Skeletal muscle satellite cell (primary cell): ENCODE measurements around the gene CTDSPL.
A peak's percentile ranks its signal among the peaks of the same experiment; 100 is the strongest.
"Not testable (repeated sequence)": the region's sequence is repeated elsewhere in the genome, so short reads cannot be mapped to it uniquely, and the experiment has no call there.

Source experiments
- H3K27me3 ChIP-seq: 2 replicates; pipeline ENCODE4 v1.7.0; 2013; ENCODE audit warnings: low read length; ENCODE audit not compliant: control insufficient read depth, insufficient read depth
- H3K36me3 ChIP-seq: 2 replicates; pipeline ENCODE4 v1.7.0; 2013; ENCODE audit warnings: mild to moderate bottlenecking, control low read depth, low read length; ENCODE audit not compliant: insufficient read depth
- H3K4me1 ChIP-seq: 2 replicates; pipeline ENCODE4 v1.7.0; 2013; ENCODE audit warnings: low read length; ENCODE audit not compliant: control insufficient read depth, insufficient read depth
- H3K4me2 ChIP-seq: 2 replicates; pipeline ENCODE4 v1.7.0; 2013; ENCODE audit warnings: mild to moderate bottlenecking, low read length
- H3K4me3 ChIP-seq: 2 replicates; pipeline ENCODE4 v1.7.0; 2013; ENCODE audit warnings: low read length
- H3K9ac ChIP-seq: 2 replicates; pipeline ENCODE4 v1.7.0; 2013; ENCODE audit warnings: mild to moderate bottlenecking, low read depth, low read length, moderate library complexity
- H3K9me3 ChIP-seq: replicated peaks from 2 replicates; pipeline ENCODE4 v1.7.0; 2013; ENCODE audit warnings: mild to moderate bottlenecking, control low read depth, low read length

Gene CTDSPL

GRCh38 chr3:37987751-37988179, 126.1 kb downstream of the CTDSPL start:
- Histone ChIP-seq H3K36me3 (peaks cover 16% of the 10 kb centered on the region), H3K27me3 (no peaks in the 10 kb centered on the region), H3K4me3 (no peak overlapping the region), H3K9me3 (no peaks in the 10 kb centered on the region), H3K4me2 (no peak overlapping the region), H3K4me1 (no peaks in the 10 kb centered on the region), H3K9ac (no peak overlapping the region)

- not testable (repeated sequence) for H3K27me3 ChIP-seq, H3K4me1 ChIP-seq, H3K9ac ChIP-seq, H3K9me3 ChIP-seq, H3K4me3 ChIP-seq, H3K4me2 ChIP-seq
- H3K36me3 ChIP-seq, result peaks cover 16% of the 10 kb centered on the region
These were observed 126.7 kb downstream of the CTDSPL start for GRCh38 chr3:37988376-37988775.

- H3K9me3 ChIP-seq, result no peaks in the 10 kb centered on the region
- H3K27me3 ChIP-seq, result no peaks in the 10 kb centered on the region
- no peak overlapping the region for H3K9ac ChIP-seq
- H3K4me3 ChIP-seq, result no peak overlapping the region
- peaks cover 12% of the 10 kb centered on the region for H3K36me3 ChIP-seq
- H3K4me2 ChIP-seq, result no peak overlapping the region
- peaks cover 6% of the 10 kb centered on the region for H3K4me1 ChIP-seq
These were observed 127.3 kb downstream of the CTDSPL start for GRCh38 chr3:37988931-37989525.

GRCh38 chr3:37989821-37990480, 128.3 kb downstream of the CTDSPL start:
- no peak overlapping the region for H3K4me3 ChIP-seq
- no peak overlapping the region for H3K4me2 ChIP-seq
- no peak overlapping the region for H3K9ac ChIP-seq
- H3K27me3 ChIP-seq, result no peaks in the 10 kb centered on the region
- peaks cover 3% of the 10 kb centered on the region for H3K36me3 ChIP-seq
- H3K4me1 ChIP-seq, result peaks cover 16% of the 10 kb centered on the region
- no peaks in the 10 kb centered on the region for H3K9me3 ChIP-seq

GRCh38 chr3:37990527-37990926, 128.8 kb downstream of the CTDSPL start, which contains the start of gene VILL:
Gene VILL (plus strand): TSS chr3:37990786. CDS start chr3:37993673, 2,887 bp downstream.
- Histone ChIP-seq H3K9ac (no peak within 1 kb of the TSS), H3K4me1 (peaks cover 19% of the 10 kb centered on the region), H3K36me3 (no peaks in the 10 kb centered on the region), H3K4me3 (no peak within 1 kb of the TSS), H3K27me3 (no peaks in the 10 kb centered on the region), H3K4me2 (no peak within 1 kb of the TSS), H3K9me3 (no peaks in the 10 kb centered on the region)

GRCh38 chr3:37991109-37991508, 129.4 kb downstream of the CTDSPL start:
- H3K9me3 ChIP-seq, result no peaks in the 10 kb centered on the region
- no peaks in the 10 kb centered on the region for H3K36me3 ChIP-seq
- H3K4me3 ChIP-seq, result no peak overlapping the region
- H3K9ac ChIP-seq, result no peak overlapping the region
- no peaks in the 10 kb centered on the region for H3K27me3 ChIP-seq
- no peak overlapping the region for H3K4me2 ChIP-seq
- H3K4me1 ChIP-seq, result peaks cover 19% of the 10 kb centered on the region

GRCh38 chr3:37991823-37992222, 130.1 kb downstream of the CTDSPL start:
- H3K4me3 ChIP-seq, result no peak overlapping the region
- no peaks in the 10 kb centered on the region for H3K36me3 ChIP-seq
- no peak overlapping the region for H3K9ac ChIP-seq
- H3K4me1 ChIP-seq, result peaks cover 19% of the 10 kb centered on the region
- no peaks in the 10 kb centered on the region for H3K27me3 ChIP-seq
- no peaks in the 10 kb centered on the region for H3K9me3 ChIP-seq
- no peak overlapping the region for H3K4me2 ChIP-seq

- Histone ChIP-seq H3K4me2 (no peak overlapping the region), H3K9me3 (no peaks in the 10 kb centered on the region), H3K9ac (no peak overlapping the region), H3K36me3 (no peaks in the 10 kb centered on the region), H3K4me1 (peaks cover 19% of the 10 kb centered on the region), H3K4me3 (no peak overlapping the region), H3K27me3 (no peaks in the 10 kb centered on the region)
These were observed 130.8 kb downstream of the CTDSPL start for GRCh38 chr3:37992271-37993066.

- no peak overlapping the region for H3K4me3 ChIP-seq
- no peak overlapping the region for H3K9ac ChIP-seq
- H3K36me3 ChIP-seq, result no peaks in the 10 kb centered on the region
- H3K9me3 ChIP-seq, result no peaks in the 10 kb centered on the region
- H3K4me1 ChIP-seq, result peaks cover 19% of the 10 kb centered on the region
- H3K27me3 ChIP-seq, result no peaks in the 10 kb centered on the region
- H3K4me2 ChIP-seq, result peak overlapping the region; percentile 89
These were observed 131.4 kb downstream of the CTDSPL start for GRCh38 chr3:37993067-37993455.

- peak overlapping the region; percentile 89 for H3K4me2 ChIP-seq
- H3K9ac ChIP-seq, result peak overlapping the region; percentile 86
- peak overlapping the region; percentile 74 for H3K4me3 ChIP-seq
- H3K27me3 ChIP-seq, result no peaks in the 10 kb centered on the region
- H3K36me3 ChIP-seq, result no peaks in the 10 kb centered on the region
- H3K4me1 ChIP-seq, result peaks cover 22% of the 10 kb centered on the region
- no peaks in the 10 kb centered on the region for H3K9me3 ChIP-seq
These were observed 131.8 kb downstream of the CTDSPL start for GRCh38 chr3:37993460-37993819.

- Histone ChIP-seq H3K9ac (peak overlapping the region; percentile 86), H3K4me2 (peak overlapping the region; percentile 89), H3K27me3 (no peaks in the 10 kb centered on the region), H3K4me3 (peak overlapping the region; percentile 74), H3K9me3 (no peaks in the 10 kb centered on the region), H3K36me3 (no peaks in the 10 kb centered on the region), H3K4me1 (peaks cover 26% of the 10 kb centered on the region)
These were observed 132.3 kb downstream of the CTDSPL start for GRCh38 chr3:37993820-37994638.
